ENCODE results near the gene WNK2.
A peak's percentile ranks its signal among the peaks of the same experiment; 100 is the strongest.
"Not testable (repeated sequence)": the region's sequence is repeated elsewhere in the genome, so short reads cannot be mapped to it uniquely, and the experiment has no call there.

Gene WNK2

GRCh38 chr9:93143830-93144530 lies 40.0 kb upstream of the WNK2 start:
- H3K4me2 ChIP-seq (ENCODE audit: insufficient read depth, low read length, poor library complexity, severe bottlenecking) = no peak overlapping the region
- H2AK5ac ChIP-seq (ENCODE audit: low read depth, low read length) = peak overlapping the region; percentile 78
- no peak overlapping the region for H2BK120ac ChIP-seq (ENCODE audit: low read depth, low read length)
- H3K4me3 ChIP-seq (ENCODE audit: low read length in 2 of 2) = no peak overlapping the region
- peak overlapping the region; percentile 17 for H3K9ac ChIP-seq (ENCODE audit: low read depth, low read length, poor library complexity)
- H2BK15ac ChIP-seq (ENCODE audit: low read length) = peak overlapping the region; percentile 30
- no peak overlapping the region for H2BK12ac ChIP-seq (ENCODE audit: low read length)
- no peak overlapping the region for H4K8ac ChIP-seq (ENCODE audit: low read depth, low read length)
- no peaks in the 10 kb centered on the region for H3K9me3 ChIP-seq (replicated peaks in 1 of 2; ENCODE audit: control insufficient read depth in 2 of 2, insufficient read depth in 1 of 2, low read depth in 1 of 2, low read length in 2 of 2)
- peaks cover 0 to 6% of the 10 kb centered on the region in 2 donors for H3K4me1 ChIP-seq (ENCODE audit: control insufficient read depth in 2 of 2, insufficient read depth in 1 of 2, low read depth in 1 of 2, low read length in 2 of 2)
- peaks cover 0 to 8% (median 0%) of the 10 kb centered on the region in 3 experiments for H3K27me3 ChIP-seq (ENCODE audit: control insufficient read depth in 3 of 3, insufficient read depth in 3 of 3, low read depth in 1 of 3, low read length in 3 of 3)
- H4K91ac ChIP-seq (ENCODE audit: low read depth, low read length, poor library complexity) = no peak overlapping the region
- no peak overlapping the region for H3K27ac ChIP-seq (replicated peaks; ENCODE audit: low read length)
- no peak overlapping the region for H2BK5ac ChIP-seq (ENCODE audit: low read length)
- no peak for DNase-seq (ENCODE audit: low spot score)
- H3K18ac ChIP-seq (ENCODE audit: low read length) = peak overlapping the region; percentile 74
- no peaks in the 10 kb centered on the region for H3K36me3 ChIP-seq (replicated peaks in 1 of 2; ENCODE audit: control insufficient read depth in 2 of 2, insufficient read depth in 2 of 2, low read length in 2 of 2)
- WGBS, 2 donors (ENCODE audit: extremely low coverage in 2 of 2, insufficient read length in 2 of 2, insufficient replicate concordance in 1 of 2) = no CpG with 5 or more reads among the region's 15 CpGs
- H2AFZ ChIP-seq (ENCODE audit: low read length) = peak overlapping the region; percentile 11
- peak overlapping the region; percentile 42 for H3K4ac ChIP-seq (ENCODE audit: low read length)
- no peaks in the 10 kb centered on the region for H3K79me1 ChIP-seq (ENCODE audit: low read depth, low read length)
- H3K14ac ChIP-seq (ENCODE audit: low read length) = peak overlapping the region; percentile 56
- peak overlapping the region; percentile 92 for H3K23ac ChIP-seq (ENCODE audit: low read depth, low read length, poor library complexity)

- H2BK12ac ChIP-seq (ENCODE audit: low read length); H3K4me3 ChIP-seq (ENCODE audit: low read length in 2 of 2); H3K79me1 ChIP-seq (ENCODE audit: low read depth, low read length); H4K91ac ChIP-seq (ENCODE audit: low read depth, low read length, poor library complexity); H3K4ac ChIP-seq (ENCODE audit: low read length); H3K9ac ChIP-seq (ENCODE audit: low read depth, low read length, poor library complexity); H2AK5ac ChIP-seq (ENCODE audit: low read depth, low read length); H2BK120ac ChIP-seq (ENCODE audit: low read depth, low read length); H3K27me3 ChIP-seq (ENCODE audit: control insufficient read depth in 3 of 3, insufficient read depth in 3 of 3, low read depth in 1 of 3, low read length in 3 of 3); H3K4me1 ChIP-seq (ENCODE audit: control insufficient read depth in 2 of 2, insufficient read depth in 1 of 2, low read depth in 1 of 2, low read length in 2 of 2); H2AFZ ChIP-seq (ENCODE audit: low read length); H2BK5ac ChIP-seq (ENCODE audit: low read length); H3K23ac ChIP-seq (ENCODE audit: low read depth, low read length, poor library complexity); H3K14ac ChIP-seq (ENCODE audit: low read length); H3K9me3 ChIP-seq (replicated peaks in 1 of 2; ENCODE audit: control insufficient read depth in 2 of 2, insufficient read depth in 1 of 2, low read depth in 1 of 2, low read length in 2 of 2); H2BK15ac ChIP-seq (ENCODE audit: low read length); DNase-seq (ENCODE audit: low spot score); H3K4me2 ChIP-seq (ENCODE audit: insufficient read depth, low read length, poor library complexity, severe bottlenecking); H3K27ac ChIP-seq (replicated peaks; ENCODE audit: low read length); H3K36me3 ChIP-seq (replicated peaks in 1 of 2; ENCODE audit: control insufficient read depth in 2 of 2, insufficient read depth in 2 of 2, low read length in 2 of 2); H3K18ac ChIP-seq (ENCODE audit: low read length); H4K8ac ChIP-seq (ENCODE audit: low read depth, low read length): not testable (repeated sequence)
- no CpG with 5 or more reads among the region's 6 CpGs for WGBS, 2 donors (ENCODE audit: extremely low coverage in 2 of 2, insufficient read length in 2 of 2, insufficient replicate concordance in 1 of 2)
These were observed 37.2 kb upstream of the WNK2 start for GRCh38 chr9:93146696-93147095.

DNA sequence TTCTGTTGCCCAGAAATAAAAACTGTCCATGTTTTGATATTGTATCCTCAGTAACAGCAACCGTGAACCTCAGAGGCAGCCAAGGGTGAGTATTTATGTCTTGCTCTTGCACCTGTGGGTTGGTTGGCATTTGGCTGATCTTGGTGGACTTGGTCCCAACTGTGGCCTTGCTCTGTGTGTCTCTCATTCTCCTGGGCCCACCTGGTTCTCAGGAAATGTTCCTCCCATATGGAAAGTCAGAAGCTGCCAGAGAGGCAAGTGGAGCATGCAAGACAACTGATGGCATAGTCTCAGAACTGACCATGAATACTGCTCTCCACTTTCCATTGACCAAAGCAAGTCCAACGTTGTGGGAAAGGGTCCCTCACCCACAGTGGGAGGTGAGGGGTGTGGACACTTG lies 36.3 kb upstream of the WNK2 start:
- Histone ChIP-seq H3K14ac (ENCODE audit: low read length) (peak overlapping the region; percentile 89), H3K27ac (replicated peaks; ENCODE audit: low read length) (no peak overlapping the region), H3K18ac (ENCODE audit: low read length) (no peak overlapping the region), H3K4ac (ENCODE audit: low read length) (no peak overlapping the region), H4K91ac (ENCODE audit: low read depth, low read length, poor library complexity) (no peak overlapping the region), H3K4me2 (ENCODE audit: insufficient read depth, low read length, poor library complexity, severe bottlenecking) (no peak overlapping the region), H3K27me3 (ENCODE audit: control insufficient read depth in 3 of 3, insufficient read depth in 3 of 3, low read depth in 1 of 3, low read length in 3 of 3) (peaks cover 0 to 8% (median 0%) of the 10 kb centered on the region in 3 experiments), H3K23ac (ENCODE audit: low read depth, low read length, poor library complexity) (no peak overlapping the region), H3K9ac (ENCODE audit: low read depth, low read length, poor library complexity) (peak overlapping the region; percentile 21), H2BK15ac (ENCODE audit: low read length) (no peak overlapping the region), H2AK5ac (ENCODE audit: low read depth, low read length) (no peak overlapping the region), H2AFZ (ENCODE audit: low read length) (no peak overlapping the region), H3K4me1 (ENCODE audit: control insufficient read depth in 2 of 2, insufficient read depth in 1 of 2, low read depth in 1 of 2, low read length in 2 of 2) (peaks cover 0 to 6% of the 10 kb centered on the region in 2 donors), H3K9me3 (replicated peaks in 1 of 2; ENCODE audit: control insufficient read depth in 2 of 2, insufficient read depth in 1 of 2, low read depth in 1 of 2, low read length in 2 of 2) (no peaks in the 10 kb centered on the region), H4K8ac (ENCODE audit: low read depth, low read length) (no peak overlapping the region), H3K79me1 (ENCODE audit: low read depth, low read length) (no peaks in the 10 kb centered on the region), H2BK12ac (ENCODE audit: low read length) (no peak overlapping the region), H2BK120ac (ENCODE audit: low read depth, low read length) (no peak overlapping the region), H3K36me3 (replicated peaks in 1 of 2; ENCODE audit: control insufficient read depth in 2 of 2, insufficient read depth in 2 of 2, low read length in 2 of 2) (no peaks in the 10 kb centered on the region), H3K4me3 (ENCODE audit: low read length in 2 of 2) (no peak overlapping the region), H2BK5ac (ENCODE audit: low read length) (no peak overlapping the region)
- WGBS, 2 donors (ENCODE audit: extremely low coverage in 2 of 2, insufficient read length in 2 of 2, insufficient replicate concordance in 1 of 2) = no CpG with 5 or more reads among the region's 2 CpGs
- no peak for DNase-seq (ENCODE audit: low spot score)

GRCh38 chr9:93148721-93149120 lies 35.2 kb upstream of the WNK2 start:
- no peak overlapping the region for H3K4ac ChIP-seq (ENCODE audit: low read length)
- H3K36me3 ChIP-seq (replicated peaks in 1 of 2; ENCODE audit: control insufficient read depth in 2 of 2, insufficient read depth in 2 of 2, low read length in 2 of 2) = no peaks in the 10 kb centered on the region
- no peak overlapping the region for H2BK120ac ChIP-seq (ENCODE audit: low read depth, low read length)
- no peak overlapping the region for H3K4me3 ChIP-seq (ENCODE audit: low read length in 2 of 2)
- no peak for DNase-seq (ENCODE audit: low spot score)
- no peak overlapping the region for H3K18ac ChIP-seq (ENCODE audit: low read length)
- H2BK5ac ChIP-seq (ENCODE audit: low read length) = no peak overlapping the region
- H2AFZ ChIP-seq (ENCODE audit: low read length) = no peak overlapping the region
- H4K8ac ChIP-seq (ENCODE audit: low read depth, low read length) = no peak overlapping the region
- no peak overlapping the region for H2BK15ac ChIP-seq (ENCODE audit: low read length)
- H3K9me3 ChIP-seq (replicated peaks in 1 of 2; ENCODE audit: control insufficient read depth in 2 of 2, insufficient read depth in 1 of 2, low read depth in 1 of 2, low read length in 2 of 2) = no peaks in the 10 kb centered on the region
- no peak overlapping the region for H2AK5ac ChIP-seq (ENCODE audit: low read depth, low read length)
- no peak overlapping the region for H3K27ac ChIP-seq (replicated peaks; ENCODE audit: low read length)
- no peak overlapping the region for H2BK12ac ChIP-seq (ENCODE audit: low read length)
- H3K4me2 ChIP-seq (ENCODE audit: insufficient read depth, low read length, poor library complexity, severe bottlenecking) = no peak overlapping the region
- no peak overlapping the region for H3K14ac ChIP-seq (ENCODE audit: low read length)
- H3K4me1 ChIP-seq (ENCODE audit: control insufficient read depth in 2 of 2, insufficient read depth in 1 of 2, low read depth in 1 of 2, low read length in 2 of 2) = peaks cover 0 to 6% of the 10 kb centered on the region in 2 donors
- no peaks in the 10 kb centered on the region for H3K79me1 ChIP-seq (ENCODE audit: low read depth, low read length)
- WGBS, 2 donors (ENCODE audit: extremely low coverage in 2 of 2, insufficient read length in 2 of 2, insufficient replicate concordance in 1 of 2) = no CpG with 5 or more reads among the region's 2 CpGs
- no peak overlapping the region for H4K91ac ChIP-seq (ENCODE audit: low read depth, low read length, poor library complexity)
- H3K9ac ChIP-seq (ENCODE audit: low read depth, low read length, poor library complexity) = no peak overlapping the region
- H3K23ac ChIP-seq (ENCODE audit: low read depth, low read length, poor library complexity) = no peak overlapping the region
- peaks cover 0 to 5% (median 0%) of the 10 kb centered on the region in 3 experiments for H3K27me3 ChIP-seq (ENCODE audit: control insufficient read depth in 3 of 3, insufficient read depth in 3 of 3, low read depth in 1 of 3, low read length in 3 of 3)

All from neuronal stem cell (in vitro differentiated cells).